Panc1 (cell line): ENCODE measurements around the gene MAGI2. TPM values are rescaled to one million over a fixed set of nuclear protein-coding genes. Genes with fewer than 3 reads are reported as not detected.

ENCODE experiments used
- ATAC-seq: fragments of 200-7000 bp; cut with Tn5 transposase; 2 replicates; pipeline ENCODE4 v1.9.1; 2020; ENCODE audit warnings: mild to moderate bottlenecking, moderate library complexity
- BruUV-seq: library from RNA; stranded (reverse); fragments of 400-500 nt; replicated peaks from 2 replicates; lab custom pipeline; 2021; lab: Mats Ljungman, UMichigan
- CTCF ChIA-PET: fragments of 300-600 bp; sonication (Branson Sonifier 250); formaldehyde crosslinking; loops from one replicate; lab custom pipeline; 2022; ENCODE audit warnings: antibody characterized with exemption; lab: Charles Lee
- POLR2A ChIA-PET: fragments of 300-600 bp; sonication (Branson Sonifier 250); formaldehyde crosslinking; loops from one replicate; lab custom pipeline; 2022; ENCODE audit warnings: antibody characterized with exemption; lab: Charles Lee
- DNase-seq: peaks from one replicate; pipeline ENCODE4 v3.0.0-alpha.2; 2010; ENCODE audit warnings: low read depth, low spot score
- H3K27ac ChIP-seq: 2 replicates; pipeline ENCODE4 v1.5.1; 2011; ENCODE audit warnings: mild to moderate bottlenecking, low read length, inconsistent platforms
- H3K27me3 ChIP-seq: fragments of 200-500 bp; sonication (Bioruptor generic); 2 replicates; pipeline ENCODE4 v1.6.0; 2014; ENCODE audit warnings: low read length, inconsistent platforms; ENCODE audit not compliant: control insufficient read depth, insufficient read depth
- H3K36me3 ChIP-seq: fragments of 200-500 bp; sonication (Bioruptor generic); 2 replicates; pipeline ENCODE4 v1.5.1; 2014; ENCODE audit warnings: inconsistent platforms, mild to moderate bottlenecking, low read length, moderate library complexity; ENCODE audit not compliant: control insufficient read depth, insufficient read depth
- H3K4me1 ChIP-seq: 2 replicates; pipeline ENCODE4 v1.5.1; 2011; ENCODE audit warnings: inconsistent platforms, mild to moderate bottlenecking, low read length, moderate library complexity; ENCODE audit not compliant: control insufficient read depth, insufficient read depth
- H3K4me3 ChIP-seq, 2 experiments: 2 replicates each; pipeline ENCODE4 v1.5.1; 2011 to 2012; ENCODE audit warnings: low read depth in 2 of 2, low read length in 2 of 2, mild to moderate bottlenecking in 2 of 2, inconsistent platforms in 1 of 2, moderate library complexity in 1 of 2
- H3K9me3 ChIP-seq: fragments of 200-500 bp; sonication (Bioruptor generic); 2 replicates; pipeline ENCODE4 v1.5.1; 2014; ENCODE audit warnings: low read depth, mild to moderate bottlenecking, inconsistent platforms, low read length, moderate library complexity; ENCODE audit not compliant: control insufficient read depth, insufficient read depth
- POLR2AphosphoS5 ChIP-seq: IDR thresholded peaks from 2 replicates; pipeline ENCODE4 v1.6.1; 2012; ENCODE audit warnings: mild to moderate bottlenecking, low read depth, low read length, moderate library complexity
- SIN3A ChIP-seq: IDR thresholded peaks from 2 replicates; pipeline ENCODE4 v1.6.1; 2012; ENCODE audit warnings: low read depth, mild to moderate bottlenecking, low read length, moderate library complexity, borderline replicate concordance; ENCODE audit not compliant: insufficient read depth
- TCF7L2 ChIP-seq: IDR thresholded peaks from 2 replicates; pipeline ENCODE4 v1.6.1; 2011; ENCODE audit warnings: mild to moderate bottlenecking, low read depth, low read length, inconsistent platforms
- in situ Hi-C: cut with HindIII; loops from 2 replicates; pipeline ENCODE4 v1.10.0; 2016; ENCODE audit warnings: low sequenced_read_pairs, low pct_unique_long_range_greater_than_20kb
- intact Hi-C: fragments of 100-400 bp; cut with micrococcal nuclease; formaldehyde crosslinking; loops from one replicate; pipeline ENCODE4 v1.10.0; 2022; ENCODE audit not compliant: unreplicated experiment
- total RNA-seq: library from RNA; stranded (reverse); gene quantifications from one replicate; pipeline ENCODE4 v1.2.1, GENCODE V29; 2021; ENCODE audit not compliant: unreplicated experiment
- TF ChIP-seq, protein P1 (sequence below), 2 experiments: IDR thresholded peaks; 2 replicates each; pipeline ENCODE4 v1.6.1; 2011 to 2012; ENCODE audit warnings: low read depth in 2 of 2, control low read depth in 1 of 2, low read length in 1 of 2, mild to moderate bottlenecking in 1 of 2, moderate library complexity in 1 of 2; ENCODE audit not compliant: insufficient read depth in 1 of 2
- TF ChIP-seq, protein P2 (sequence below): fragments of 450-650 bp; IDR thresholded peaks from 2 replicates; pipeline ENCODE4 v1.5.1; 2017; ENCODE audit warnings: mild to moderate bottlenecking

The MAGI2 gene
- total RNA-seq, 1 experiment from 2014 or later, result 5.4 TPM

DNA sequence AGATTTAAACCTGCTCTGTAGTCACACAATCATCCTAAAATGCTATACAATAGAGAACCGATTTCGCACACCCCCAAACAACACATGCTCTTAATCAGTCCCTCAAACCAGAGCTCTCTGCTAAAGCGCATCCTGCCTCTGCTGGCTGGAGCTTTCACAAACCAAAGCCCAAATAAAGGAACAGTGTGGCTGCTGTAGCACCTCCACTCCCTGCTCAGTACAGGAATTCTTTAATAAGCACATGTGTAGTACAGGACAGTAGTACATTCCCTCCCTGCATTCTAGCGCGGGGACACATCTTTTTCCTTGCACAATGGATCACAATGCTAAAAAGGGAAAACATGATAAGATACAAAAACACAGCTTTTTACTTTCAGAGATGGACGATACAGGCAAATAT lies 684.6 kb downstream of the MAGI2 start:
- peaks cover 16% of the 10 kb centered on the region for H3K4me1 ChIP-seq
- H3K36me3 ChIP-seq, result no peaks in the 10 kb centered on the region
- POLR2A ChIA-PET, result interaction anchor here (0.7 kb wide), 1 partner anchor 110 kb away, joined by 4 read pairs; no protein-coding TSS in a partner anchor
- peaks cover 23% of the 10 kb centered on the region for H3K27me3 ChIP-seq
- BruUV-seq, result no TSS peak
- CTCF ChIA-PET, result no interaction called here
- no peak overlapping the region for H3K4me3 ChIP-seq
- in situ Hi-C loops (no loop called here), intact Hi-C loops (no loop called here)
- ATAC-seq, result no peak
- no peak overlapping the region for H3K27ac ChIP-seq
- H3K9me3 ChIP-seq, result no peaks in the 10 kb centered on the region
- TF ChIP-seq POLR2AphosphoS5, result no peak
- no peak for TF ChIP-seq SIN3A
- TF ChIP-seq, protein P1, sequence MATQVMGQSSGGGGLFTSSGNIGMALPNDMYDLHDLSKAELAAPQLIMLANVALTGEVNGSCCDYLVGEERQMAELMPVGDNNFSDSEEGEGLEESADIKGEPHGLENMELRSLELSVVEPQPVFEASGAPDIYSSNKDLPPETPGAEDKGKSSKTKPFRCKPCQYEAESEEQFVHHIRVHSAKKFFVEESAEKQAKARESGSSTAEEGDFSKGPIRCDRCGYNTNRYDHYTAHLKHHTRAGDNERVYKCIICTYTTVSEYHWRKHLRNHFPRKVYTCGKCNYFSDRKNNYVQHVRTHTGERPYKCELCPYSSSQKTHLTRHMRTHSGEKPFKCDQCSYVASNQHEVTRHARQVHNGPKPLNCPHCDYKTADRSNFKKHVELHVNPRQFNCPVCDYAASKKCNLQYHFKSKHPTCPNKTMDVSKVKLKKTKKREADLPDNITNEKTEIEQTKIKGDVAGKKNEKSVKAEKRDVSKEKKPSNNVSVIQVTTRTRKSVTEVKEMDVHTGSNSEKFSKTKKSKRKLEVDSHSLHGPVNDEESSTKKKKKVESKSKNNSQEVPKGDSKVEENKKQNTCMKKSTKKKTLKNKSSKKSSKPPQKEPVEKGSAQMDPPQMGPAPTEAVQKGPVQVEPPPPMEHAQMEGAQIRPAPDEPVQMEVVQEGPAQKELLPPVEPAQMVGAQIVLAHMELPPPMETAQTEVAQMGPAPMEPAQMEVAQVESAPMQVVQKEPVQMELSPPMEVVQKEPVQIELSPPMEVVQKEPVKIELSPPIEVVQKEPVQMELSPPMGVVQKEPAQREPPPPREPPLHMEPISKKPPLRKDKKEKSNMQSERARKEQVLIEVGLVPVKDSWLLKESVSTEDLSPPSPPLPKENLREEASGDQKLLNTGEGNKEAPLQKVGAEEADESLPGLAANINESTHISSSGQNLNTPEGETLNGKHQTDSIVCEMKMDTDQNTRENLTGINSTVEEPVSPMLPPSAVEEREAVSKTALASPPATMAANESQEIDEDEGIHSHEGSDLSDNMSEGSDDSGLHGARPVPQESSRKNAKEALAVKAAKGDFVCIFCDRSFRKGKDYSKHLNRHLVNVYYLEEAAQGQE (IDR thresholded peaks at IDR 0.05; ENCODE audit: insufficient read depth in 1 of 2, low read depth in 2 of 2, low read length in 1 of 2), result no peak
- no peak for TF ChIP-seq TCF7L2
- TF ChIP-seq, protein P2, sequence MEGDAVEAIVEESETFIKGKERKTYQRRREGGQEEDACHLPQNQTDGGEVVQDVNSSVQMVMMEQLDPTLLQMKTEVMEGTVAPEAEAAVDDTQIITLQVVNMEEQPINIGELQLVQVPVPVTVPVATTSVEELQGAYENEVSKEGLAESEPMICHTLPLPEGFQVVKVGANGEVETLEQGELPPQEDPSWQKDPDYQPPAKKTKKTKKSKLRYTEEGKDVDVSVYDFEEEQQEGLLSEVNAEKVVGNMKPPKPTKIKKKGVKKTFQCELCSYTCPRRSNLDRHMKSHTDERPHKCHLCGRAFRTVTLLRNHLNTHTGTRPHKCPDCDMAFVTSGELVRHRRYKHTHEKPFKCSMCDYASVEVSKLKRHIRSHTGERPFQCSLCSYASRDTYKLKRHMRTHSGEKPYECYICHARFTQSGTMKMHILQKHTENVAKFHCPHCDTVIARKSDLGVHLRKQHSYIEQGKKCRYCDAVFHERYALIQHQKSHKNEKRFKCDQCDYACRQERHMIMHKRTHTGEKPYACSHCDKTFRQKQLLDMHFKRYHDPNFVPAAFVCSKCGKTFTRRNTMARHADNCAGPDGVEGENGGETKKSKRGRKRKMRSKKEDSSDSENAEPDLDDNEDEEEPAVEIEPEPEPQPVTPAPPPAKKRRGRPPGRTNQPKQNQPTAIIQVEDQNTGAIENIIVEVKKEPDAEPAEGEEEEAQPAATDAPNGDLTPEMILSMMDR, result no peak
- no peak for DNase-seq

DNA sequence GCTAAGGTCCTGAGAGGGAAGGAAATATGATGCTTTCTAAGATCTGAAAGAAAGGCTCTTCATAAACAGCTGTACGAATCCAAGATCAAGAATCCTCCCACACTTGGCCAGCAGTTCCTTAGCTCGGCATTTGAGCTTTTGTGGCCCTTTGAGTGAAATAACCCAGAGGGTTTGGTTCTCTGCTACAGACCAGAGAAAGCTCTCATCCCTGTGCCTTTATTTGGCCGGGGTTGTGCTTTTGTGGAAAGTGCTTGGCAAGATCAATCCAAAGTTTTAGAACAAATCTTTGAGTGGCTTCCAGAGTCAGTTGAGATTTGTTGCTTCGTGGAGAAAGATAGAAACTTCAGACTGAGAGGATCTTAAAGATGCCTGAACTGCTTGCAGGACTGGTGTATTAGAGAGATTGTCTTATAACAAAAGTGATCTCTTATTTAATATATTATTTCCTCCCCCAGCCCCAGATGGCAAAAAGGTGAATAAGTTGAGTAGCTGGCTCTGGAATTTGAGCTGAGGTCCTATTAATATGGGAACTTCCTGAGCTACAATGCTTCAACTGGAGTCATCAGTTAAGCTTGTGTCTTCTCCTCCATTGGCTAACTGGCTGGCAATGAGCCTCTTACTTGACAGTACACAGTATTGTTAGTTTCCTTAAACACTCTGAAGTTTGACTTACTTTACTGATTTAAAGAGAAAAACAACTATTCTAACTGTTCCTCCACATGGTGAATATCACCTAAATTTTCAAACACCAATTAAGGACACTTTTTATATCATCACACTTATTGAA lies 687.3 kb downstream of the MAGI2 start:
- no peak for ATAC-seq
- ChIA-PET CTCF (no interaction called here), POLR2A (no interaction called here)
- no peak overlapping the region for H3K27ac ChIP-seq
- no peak for TF ChIP-seq SIN3A
- no peak for TF ChIP-seq TCF7L2
- TF ChIP-seq, protein P1 (IDR thresholded peaks at IDR 0.05; ENCODE audit: insufficient read depth in 1 of 2, low read depth in 2 of 2, low read length in 1 of 2), result no peak
- TF ChIP-seq POLR2AphosphoS5, result no peak
- TF ChIP-seq, protein P2, result no peak
- H3K4me1 ChIP-seq, result peaks cover 13% of the 10 kb centered on the region
- no peaks in the 10 kb centered on the region for H3K36me3 ChIP-seq
- in situ Hi-C loops, result no loop called here
- intact Hi-C loops, result no loop called here
- H3K9me3 ChIP-seq, result no peaks in the 10 kb centered on the region
- no TSS peak for BruUV-seq
- no peak overlapping the region for H3K4me3 ChIP-seq
- peaks cover 15% of the 10 kb centered on the region for H3K27me3 ChIP-seq
- no peak for DNase-seq
